ENCODE data around the gene OR52M1.

The OR52M1 gene

DNA sequence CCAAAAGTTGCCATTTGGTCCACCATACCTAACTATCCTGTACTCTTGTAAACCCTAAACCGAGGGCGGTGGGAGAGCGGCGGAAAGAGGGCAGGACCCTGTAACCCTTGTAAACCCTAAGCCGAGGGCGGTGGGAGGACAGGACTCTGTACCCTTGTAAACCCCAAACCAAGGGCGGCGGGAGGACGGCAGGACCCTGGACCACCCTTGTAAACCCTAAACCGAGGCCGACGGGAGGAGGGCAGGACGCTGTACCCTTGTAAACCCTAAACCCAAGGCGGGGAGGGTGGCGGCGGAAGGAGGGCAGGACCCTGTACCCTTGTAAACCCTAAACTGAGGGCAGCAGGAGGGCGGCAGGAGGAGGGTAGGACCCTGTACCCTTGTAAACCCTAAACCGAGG is 24.1 kb downstream of the OR52M1 start:
- no peak for DNase-seq (ENCODE audit: low read depth)

DNA sequence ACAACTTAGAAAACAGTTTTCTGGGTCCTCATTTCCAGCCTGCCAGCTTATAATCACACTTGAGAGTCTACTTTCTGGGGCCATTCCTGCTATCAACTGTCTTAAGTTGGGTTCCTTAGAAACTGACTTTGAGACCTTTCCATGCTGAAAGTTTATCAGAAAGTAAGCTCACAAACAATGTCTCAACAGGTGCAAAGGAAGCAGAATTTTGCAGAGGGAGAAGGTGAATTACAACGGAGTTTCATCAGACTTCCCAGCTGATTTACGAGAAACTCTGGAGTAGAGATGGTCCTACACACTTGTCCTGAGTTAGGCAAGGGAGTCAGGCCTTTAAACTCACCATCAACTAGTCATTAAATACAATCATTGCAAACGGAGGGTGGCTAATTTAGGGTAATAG is 31.9 kb downstream of the OR52M1 start:
- no peak for DNase-seq (ENCODE audit: low read depth)

DNA sequence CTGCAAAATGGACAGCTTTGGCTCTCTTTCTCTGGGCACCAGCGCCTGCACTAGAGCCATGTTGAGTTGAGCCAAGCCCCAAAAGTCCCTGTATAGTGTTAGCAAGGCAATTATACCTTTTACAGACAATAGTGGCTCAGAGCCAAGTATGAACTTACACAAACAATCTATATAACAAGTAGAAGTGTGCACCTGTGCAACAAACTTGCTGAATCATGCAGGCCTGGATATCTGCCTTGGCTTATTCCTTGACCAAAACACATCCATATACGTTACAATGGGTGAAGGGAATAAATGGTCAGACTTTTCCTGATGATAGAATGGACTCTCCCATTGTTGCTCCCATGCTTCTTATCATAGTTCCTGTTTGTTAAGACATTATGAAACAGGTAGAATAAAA is 32.8 kb downstream of the OR52M1 start:
- DNase-seq (ENCODE audit: low read depth): no peak

DNA sequence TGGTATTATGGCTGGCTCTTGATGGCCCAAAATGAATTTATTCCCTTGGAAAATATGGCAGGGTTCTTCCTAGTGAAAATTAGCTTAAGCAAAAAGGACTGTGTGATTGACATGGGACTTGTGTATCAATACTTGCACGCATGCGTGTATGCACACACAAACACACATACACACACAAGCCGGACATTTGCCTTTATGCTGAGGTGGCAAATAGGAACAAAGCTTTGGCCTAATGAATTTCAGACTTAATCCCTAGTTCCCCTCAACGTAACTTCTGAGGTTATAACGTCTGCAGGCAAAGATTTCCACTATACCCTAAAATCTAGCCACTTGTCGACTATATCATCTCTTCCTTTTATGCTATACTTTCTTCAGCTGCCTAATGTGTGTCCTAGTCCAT is 33.6 kb downstream of the OR52M1 start:
- DNase-seq (ENCODE audit: low read depth): no peak

DNA sequence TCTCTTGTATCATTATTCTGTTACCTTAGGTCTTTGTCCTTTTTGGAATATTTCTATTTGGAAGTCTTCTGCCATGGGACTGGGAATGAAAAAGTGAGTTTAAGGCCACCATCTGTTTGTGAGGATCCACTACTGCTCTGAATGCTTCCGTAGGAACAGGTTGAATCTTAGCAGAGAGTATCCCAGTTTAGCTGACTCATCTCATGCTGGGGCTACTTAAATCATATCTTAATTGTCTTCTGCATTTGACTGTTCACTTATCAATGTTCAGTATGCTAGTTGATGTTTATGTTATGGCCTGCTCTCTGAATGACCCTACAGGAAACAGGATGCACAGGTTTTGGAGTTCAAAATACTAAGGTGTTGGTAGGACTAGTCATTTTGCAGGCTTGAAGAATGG is 35.1 kb downstream of the OR52M1 start:
- DNase-seq (ENCODE audit: low read depth): no peak

DNA sequence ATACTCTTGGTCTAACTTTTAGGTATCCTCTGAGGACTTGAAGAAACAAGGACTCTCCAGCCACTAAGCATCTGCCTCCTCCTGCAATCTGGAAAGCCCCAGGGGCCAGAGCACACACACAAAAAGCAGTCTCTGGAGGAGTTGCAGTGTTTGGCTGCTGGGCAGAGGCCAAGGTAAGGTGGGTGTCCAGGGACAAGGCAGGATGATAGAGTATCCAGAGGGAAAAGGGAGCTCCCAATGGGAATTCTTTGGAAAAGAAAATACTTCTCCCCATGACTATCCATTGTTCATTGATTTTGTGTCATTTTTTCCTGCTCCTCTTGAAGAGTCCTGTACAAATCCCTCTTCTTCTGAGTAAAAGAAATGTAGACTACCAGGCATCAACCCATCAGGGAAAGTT is 36.5 kb downstream of the OR52M1 start, which contains the start of gene OR52I2:
TSS of gene OR52I2 (plus strand) at position 301 of the 400 bp plus-strand sequence.
- no peak for DNase-seq (ENCODE audit: low read depth)

- no peak for DNase-seq (ENCODE audit: low read depth)
Measured at GRCh38 chr11:4589017-4589416, 44.0 kb downstream of the OR52M1 start.

DNA sequence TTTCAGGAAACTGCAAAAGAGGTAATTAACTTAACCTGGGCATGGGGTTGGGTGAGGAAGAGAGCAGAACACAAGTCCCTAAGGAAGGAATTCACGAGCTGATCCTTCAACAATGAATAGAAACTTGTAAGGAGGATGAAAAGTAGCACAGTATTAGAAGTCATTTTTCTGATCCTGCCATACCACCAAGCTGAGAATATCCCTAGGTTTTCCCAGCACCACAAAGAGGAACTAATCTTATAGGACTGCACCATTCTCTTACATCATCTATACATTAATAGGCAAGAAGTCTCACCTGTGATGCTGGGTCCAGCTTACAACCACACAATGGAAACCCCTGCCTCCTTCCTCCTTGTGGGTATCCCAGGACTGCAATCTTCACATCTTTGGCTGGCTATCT is 48.7 kb downstream of the OR52M1 start, which contains the start of gene OR52I1:
TSS of gene OR52I1 (plus strand) at position 301 of the 400 bp plus-strand sequence. CDS start at position 301, 0 bp downstream.
- DNase-seq (ENCODE audit: low read depth): no peak
